ENCODE data around the gene RIN3.

DNA sequence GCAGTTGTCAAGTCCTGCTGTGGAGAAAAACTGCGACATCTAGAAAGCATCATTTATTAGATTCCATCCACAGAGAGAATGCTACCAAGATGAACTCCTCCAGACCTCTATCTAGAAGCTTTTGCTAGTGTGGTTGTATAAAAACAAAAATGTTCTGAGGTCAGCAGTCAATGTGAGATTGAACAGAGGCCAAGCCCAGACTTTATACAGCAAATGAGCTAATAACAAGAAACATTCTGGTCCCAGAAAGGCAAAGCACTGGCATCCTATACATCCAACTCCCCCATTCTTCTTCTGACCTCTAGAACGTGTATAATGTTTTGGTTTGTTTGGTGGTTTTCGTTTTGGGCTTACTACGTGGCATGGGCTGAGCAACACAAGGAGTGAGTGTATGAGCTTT lies 26.7 kb upstream of the RIN3 start:
- TF ChIP-seq, protein P1, sequence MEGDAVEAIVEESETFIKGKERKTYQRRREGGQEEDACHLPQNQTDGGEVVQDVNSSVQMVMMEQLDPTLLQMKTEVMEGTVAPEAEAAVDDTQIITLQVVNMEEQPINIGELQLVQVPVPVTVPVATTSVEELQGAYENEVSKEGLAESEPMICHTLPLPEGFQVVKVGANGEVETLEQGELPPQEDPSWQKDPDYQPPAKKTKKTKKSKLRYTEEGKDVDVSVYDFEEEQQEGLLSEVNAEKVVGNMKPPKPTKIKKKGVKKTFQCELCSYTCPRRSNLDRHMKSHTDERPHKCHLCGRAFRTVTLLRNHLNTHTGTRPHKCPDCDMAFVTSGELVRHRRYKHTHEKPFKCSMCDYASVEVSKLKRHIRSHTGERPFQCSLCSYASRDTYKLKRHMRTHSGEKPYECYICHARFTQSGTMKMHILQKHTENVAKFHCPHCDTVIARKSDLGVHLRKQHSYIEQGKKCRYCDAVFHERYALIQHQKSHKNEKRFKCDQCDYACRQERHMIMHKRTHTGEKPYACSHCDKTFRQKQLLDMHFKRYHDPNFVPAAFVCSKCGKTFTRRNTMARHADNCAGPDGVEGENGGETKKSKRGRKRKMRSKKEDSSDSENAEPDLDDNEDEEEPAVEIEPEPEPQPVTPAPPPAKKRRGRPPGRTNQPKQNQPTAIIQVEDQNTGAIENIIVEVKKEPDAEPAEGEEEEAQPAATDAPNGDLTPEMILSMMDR (conservative IDR thresholded peaks at IDR 0.05; ENCODE audit: low read depth, low read length), result no peak
- no peak for TF ChIP-seq EZH2 (IDR thresholded peaks at IDR 0.05; ENCODE audit: borderline replicate concordance, low read depth, low read length, poor library complexity, severe bottlenecking)
